ENCODE results near the gene CHRNA4.

CHRNA4 gene

GRCh38 chr20:63402860-63403220, 41.7 kb upstream of the CHRNA4 start:
- Histone ChIP-seq H3K9me3 (ENCODE audit: control insufficient read depth, low read depth, low read length) (no peaks in the 10 kb centered on the region), H3K4me3 (ENCODE audit: low read length) (no peak overlapping the region), H3K9ac (ENCODE audit: low read length) (no peak overlapping the region), H3K27ac (ENCODE audit: low read length) (no peak overlapping the region), H3K4me1 (ENCODE audit: control insufficient read depth, low read depth, low read length) (no peaks in the 10 kb centered on the region), H3K27me3 (ENCODE audit: control insufficient read depth, insufficient read depth, low read length) (no peaks in the 10 kb centered on the region), H3K36me3 (ENCODE audit: control insufficient read depth, low read depth, low read length) (no peaks in the 10 kb centered on the region)

GRCh38 chr20:63402181-63402859, 41.2 kb upstream of the CHRNA4 start:
- Histone ChIP-seq H3K4me1 (ENCODE audit: control insufficient read depth, low read depth, low read length) (no peaks in the 10 kb centered on the region), H3K27ac (ENCODE audit: low read length) (no peak overlapping the region), H3K9ac (ENCODE audit: low read length) (no peak overlapping the region), H3K27me3 (ENCODE audit: control insufficient read depth, insufficient read depth, low read length) (no peaks in the 10 kb centered on the region), H3K36me3 (ENCODE audit: control insufficient read depth, low read depth, low read length) (no peaks in the 10 kb centered on the region), H3K4me3 (ENCODE audit: low read length) (no peak overlapping the region), H3K9me3 (ENCODE audit: control insufficient read depth, low read depth, low read length) (no peaks in the 10 kb centered on the region)

GRCh38 chr20:63401384-63402110, 40.4 kb upstream of the CHRNA4 start:
- no peak overlapping the region for H3K9ac ChIP-seq (ENCODE audit: low read length)
- H3K36me3 ChIP-seq (ENCODE audit: control insufficient read depth, low read depth, low read length), result no peaks in the 10 kb centered on the region
- H3K27ac ChIP-seq (ENCODE audit: low read length), result no peak overlapping the region
- H3K27me3 ChIP-seq (ENCODE audit: control insufficient read depth, insufficient read depth, low read length), result no peaks in the 10 kb centered on the region
- H3K9me3 ChIP-seq (ENCODE audit: control insufficient read depth, low read depth, low read length), result no peaks in the 10 kb centered on the region
- no peak overlapping the region for H3K4me3 ChIP-seq (ENCODE audit: low read length)
- H3K4me1 ChIP-seq (ENCODE audit: control insufficient read depth, low read depth, low read length), result no peaks in the 10 kb centered on the region

- Histone ChIP-seq H3K9me3 (ENCODE audit: control insufficient read depth, low read depth, low read length) (no peaks in the 10 kb centered on the region), H3K27me3 (ENCODE audit: control insufficient read depth, insufficient read depth, low read length) (no peaks in the 10 kb centered on the region), H3K27ac (ENCODE audit: low read length) (no peak overlapping the region), H3K4me1 (ENCODE audit: control insufficient read depth, low read depth, low read length) (no peaks in the 10 kb centered on the region), H3K4me3 (ENCODE audit: low read length) (no peak overlapping the region), H3K36me3 (ENCODE audit: control insufficient read depth, low read depth, low read length) (no peaks in the 10 kb centered on the region), H3K9ac (ENCODE audit: low read length) (no peak overlapping the region)
These were observed 39.5 kb upstream of the CHRNA4 start for GRCh38 chr20:63400486-63401210.

GRCh38 chr20:63399596-63400375, 38.6 kb upstream of the CHRNA4 start:
- Histone ChIP-seq H3K4me3 (ENCODE audit: low read length) (no peak overlapping the region), H3K9me3 (ENCODE audit: control insufficient read depth, low read depth, low read length) (no peaks in the 10 kb centered on the region), H3K9ac (ENCODE audit: low read length) (no peak overlapping the region), H3K27ac (ENCODE audit: low read length) (no peak overlapping the region), H3K36me3 (ENCODE audit: control insufficient read depth, low read depth, low read length) (no peaks in the 10 kb centered on the region), H3K27me3 (ENCODE audit: control insufficient read depth, insufficient read depth, low read length) (no peaks in the 10 kb centered on the region), H3K4me1 (ENCODE audit: control insufficient read depth, low read depth, low read length) (peaks cover 2% of the 10 kb centered on the region)

GRCh38 chr20:63398744-63399514, 37.8 kb upstream of the CHRNA4 start:
- Histone ChIP-seq H3K4me3 (ENCODE audit: low read length) (no peak overlapping the region), H3K4me1 (ENCODE audit: control insufficient read depth, low read depth, low read length) (peaks cover 8% of the 10 kb centered on the region), H3K9me3 (ENCODE audit: control insufficient read depth, low read depth, low read length) (no peaks in the 10 kb centered on the region), H3K27ac (ENCODE audit: low read length) (no peak overlapping the region), H3K27me3 (ENCODE audit: control insufficient read depth, insufficient read depth, low read length) (no peaks in the 10 kb centered on the region), H3K36me3 (ENCODE audit: control insufficient read depth, low read depth, low read length) (no peaks in the 10 kb centered on the region), H3K9ac (ENCODE audit: low read length) (no peak overlapping the region)

GRCh38 chr20:63397946-63398450, 36.8 kb upstream of the CHRNA4 start:
- Histone ChIP-seq H3K4me1 (ENCODE audit: control insufficient read depth, low read depth, low read length) (peaks cover 8% of the 10 kb centered on the region), H3K27me3 (ENCODE audit: control insufficient read depth, insufficient read depth, low read length) (no peaks in the 10 kb centered on the region), H3K9ac (ENCODE audit: low read length) (no peak overlapping the region), H3K9me3 (ENCODE audit: control insufficient read depth, low read depth, low read length) (no peaks in the 10 kb centered on the region), H3K27ac (ENCODE audit: low read length) (no peak overlapping the region), H3K36me3 (ENCODE audit: control insufficient read depth, low read depth, low read length) (no peaks in the 10 kb centered on the region), H3K4me3 (ENCODE audit: low read length) (no peak overlapping the region)

- Histone ChIP-seq H3K9me3 (ENCODE audit: control insufficient read depth, low read depth, low read length) (no peaks in the 10 kb centered on the region), H3K27ac (ENCODE audit: low read length) (no peak overlapping the region), H3K36me3 (ENCODE audit: control insufficient read depth, low read depth, low read length) (no peaks in the 10 kb centered on the region), H3K4me1 (ENCODE audit: control insufficient read depth, low read depth, low read length) (peaks cover 8% of the 10 kb centered on the region), H3K27me3 (ENCODE audit: control insufficient read depth, insufficient read depth, low read length) (no peaks in the 10 kb centered on the region), H3K9ac (ENCODE audit: low read length) (no peak overlapping the region), H3K4me3 (ENCODE audit: low read length) (no peak overlapping the region)
These were observed 36.1 kb upstream of the CHRNA4 start for GRCh38 chr20:63397155-63397843.

- Histone ChIP-seq H3K4me1 (ENCODE audit: control insufficient read depth, low read depth, low read length) (peaks cover 8% of the 10 kb centered on the region), H3K4me3 (ENCODE audit: low read length) (no peak overlapping the region), H3K27ac (ENCODE audit: low read length) (no peak overlapping the region), H3K9ac (ENCODE audit: low read length) (no peak overlapping the region), H3K27me3 (ENCODE audit: control insufficient read depth, insufficient read depth, low read length) (no peaks in the 10 kb centered on the region), H3K9me3 (ENCODE audit: control insufficient read depth, low read depth, low read length) (no peaks in the 10 kb centered on the region), H3K36me3 (ENCODE audit: control insufficient read depth, low read depth, low read length) (no peaks in the 10 kb centered on the region)
These were observed 35.2 kb upstream of the CHRNA4 start for GRCh38 chr20:63396300-63396699.

- H3K27me3 ChIP-seq (ENCODE audit: control insufficient read depth, insufficient read depth, low read length), result no peaks in the 10 kb centered on the region
- no peak overlapping the region for H3K9ac ChIP-seq (ENCODE audit: low read length)
These were observed 34.6 kb upstream of the CHRNA4 start for GRCh38 chr20:63395723-63396122.

More at GRCh38 chr20:63395723-63396122, 34.6 kb upstream of the CHRNA4 start:
- no peak overlapping the region for H3K27ac ChIP-seq (ENCODE audit: low read length)
- no peaks in the 10 kb centered on the region for H3K9me3 ChIP-seq (ENCODE audit: control insufficient read depth, low read depth, low read length)
- H3K4me1 ChIP-seq (ENCODE audit: control insufficient read depth, low read depth, low read length), result peaks cover 8% of the 10 kb centered on the region
- no peak overlapping the region for H3K4me3 ChIP-seq (ENCODE audit: low read length)
- no peaks in the 10 kb centered on the region for H3K36me3 ChIP-seq (ENCODE audit: control insufficient read depth, low read depth, low read length)
